ENCODE measurements around the gene CCDC71. TPM values are rescaled to one million over a fixed set of nuclear protein-coding genes. Genes with fewer than 3 reads are reported as not detected.
A peak's percentile ranks its signal among the peaks of the same experiment; 100 is the strongest.

The CCDC71 gene
- total and polyA plus RNA-seq, 2 of the 13 experiments (the other 11 are each of a cell fraction or from before 2014, with no cell fraction given): 9.7 to 14.3 TPM

GRCh38 chr3:49132437-49133225, 33.5 kb downstream of the CCDC71 start, which contains the start of gene LAMB2 (continued):
- TF ChIP-seq GABPA (IDR thresholded peaks at IDR 0.05; ENCODE audit: low read depth, low read length) (peak; percentile 19; the same call in 1 of the 2 replicates), GABPA (CRISPR knock-in tag; IDR thresholded peaks at IDR 0.05; ENCODE audit: low read depth) (peak; percentile 9), CHCHD3 (CRISPR knock-in tag; IDR thresholded peaks at IDR 0.05) (peak; percentile 61; the same call in 1 of the 2 replicates), NFYC (CRISPR knock-in tag; IDR thresholded peaks at IDR 0.05) (no peak), KAT7 (CRISPR knock-in tag; IDR thresholded peaks at IDR 0.05; ENCODE audit: borderline replicate concordance) (no peak), SALL1 (CRISPR knock-in tag; IDR thresholded peaks at IDR 0.05) (peak; percentile 66), ZNF18 (CRISPR knock-in tag; IDR thresholded peaks at IDR 0.05; ENCODE audit: insufficient replicate concordance) (peak; percentile 23), TSC22D2 (CRISPR knock-in tag; IDR thresholded peaks at IDR 0.05; ENCODE audit: borderline replicate concordance) (no peak), ZNF772 (CRISPR knock-in tag; IDR thresholded peaks at IDR 0.05) (peak; percentile 15; the same call in 1 of the 2 replicates), ISL2 (CRISPR knock-in tag; IDR thresholded peaks at IDR 0.05) (no peak), ZNF180 (CRISPR knock-in tag; IDR thresholded peaks at IDR 0.05; ENCODE audit: borderline replicate concordance, low read depth) (no peak), NR2F1 (CRISPR knock-in tag; IDR thresholded peaks at IDR 0.05) (0 out of 4 replicates have a peak, but pooled peaks of 1 of the 2 experiments have one; percentile 13), ZNF770 (CRISPR knock-in tag; IDR thresholded peaks at IDR 0.05) (no peak), ZFAT (CRISPR knock-in tag; conservative IDR thresholded peaks at IDR 0.05) (no peak), ZNF335 (CRISPR knock-in tag; IDR thresholded peaks at IDR 0.05) (peak; percentile 81), PCBP1 (IDR thresholded peaks at IDR 0.05; ENCODE audit: borderline replicate concordance, low read depth, low read length) (0 out of 2 replicates have a peak, but pooled peaks have one; percentile 22), PHB2 (IDR thresholded peaks at IDR 0.05; ENCODE audit: partially characterized antibody) (no peak), PLRG1 (conservative IDR thresholded peaks at IDR 0.05) (no peak), ZSCAN22 (CRISPR knock-in tag; IDR thresholded peaks at IDR 0.05) (no peak), HMGA1 (CRISPR knock-in tag; conservative IDR thresholded peaks at IDR 0.05) (no peak), BRF2 (CRISPR knock-in tag; IDR thresholded peaks at IDR 0.05) (peak; percentile 54; the same call in 1 of the 2 replicates), ARID5B (CRISPR knock-in tag; IDR thresholded peaks at IDR 0.05) (peak; percentile 12; the same call in 1 of the 2 replicates)

Measured in HepG2 (cell line).